Measurements from ENCODE around the gene ABCG4.

The ABCG4 gene

DNA sequence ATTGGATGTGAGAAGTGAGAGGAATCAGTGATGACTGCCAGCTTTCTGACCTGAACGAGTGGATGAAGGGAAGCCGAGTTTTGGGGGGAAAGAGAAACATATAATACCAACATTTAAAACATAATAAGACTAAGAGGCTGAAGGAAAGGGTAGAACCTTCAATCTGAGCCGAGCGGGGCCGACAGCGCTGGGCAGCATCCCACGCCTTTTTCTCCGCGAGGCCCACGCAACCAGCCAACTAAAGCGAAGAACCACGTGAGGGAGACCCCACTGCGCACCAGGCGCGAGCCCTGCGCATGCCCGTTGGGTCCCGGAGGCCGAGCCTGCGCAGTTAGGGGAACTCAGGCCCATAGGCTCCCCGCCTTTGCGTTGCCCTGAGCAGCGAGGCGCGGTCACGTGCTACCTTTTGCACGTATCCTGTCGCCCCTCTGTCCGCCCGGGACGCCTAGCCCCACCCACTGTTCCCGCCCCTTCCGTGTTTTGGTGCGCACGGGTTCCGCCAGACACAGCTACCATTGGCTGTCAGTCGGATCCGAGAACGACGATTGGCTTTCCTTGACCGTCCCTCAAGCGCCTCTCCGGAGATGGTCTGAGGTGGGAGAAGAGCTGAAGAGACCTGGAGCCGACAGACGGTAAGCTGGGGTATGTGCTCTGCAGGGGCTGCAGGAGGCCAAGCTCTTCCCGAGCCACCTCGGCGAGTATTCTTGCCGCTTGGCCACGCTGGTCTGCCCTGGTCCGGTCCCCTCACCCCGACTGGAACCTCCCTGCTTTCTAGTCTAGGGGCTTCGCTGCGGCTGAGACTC, 27.6 kb upstream of the ABCG4 start, which contains the start of gene HINFP:
Gene HINFP, plus strand, starts transcription at position 573 of the 803 bp plus-strand sequence. CDS start 5,365 bp downstream, outside the sequence.
- DNase-seq = peak; percentile 100
- peaks cover 0 to 22% (median 13%) of the 10 kb centered on the region in 4 donors for H3K4me1 ChIP-seq
- H3K27ac ChIP-seq = peak within 1 kb of the TSS; percentile 80 to 84
- peaks cover 0 to 38% (median 20%) of the 10 kb centered on the region in 3 donors for H3K36me3 ChIP-seq
- TF ChIP-seq, protein P1, sequence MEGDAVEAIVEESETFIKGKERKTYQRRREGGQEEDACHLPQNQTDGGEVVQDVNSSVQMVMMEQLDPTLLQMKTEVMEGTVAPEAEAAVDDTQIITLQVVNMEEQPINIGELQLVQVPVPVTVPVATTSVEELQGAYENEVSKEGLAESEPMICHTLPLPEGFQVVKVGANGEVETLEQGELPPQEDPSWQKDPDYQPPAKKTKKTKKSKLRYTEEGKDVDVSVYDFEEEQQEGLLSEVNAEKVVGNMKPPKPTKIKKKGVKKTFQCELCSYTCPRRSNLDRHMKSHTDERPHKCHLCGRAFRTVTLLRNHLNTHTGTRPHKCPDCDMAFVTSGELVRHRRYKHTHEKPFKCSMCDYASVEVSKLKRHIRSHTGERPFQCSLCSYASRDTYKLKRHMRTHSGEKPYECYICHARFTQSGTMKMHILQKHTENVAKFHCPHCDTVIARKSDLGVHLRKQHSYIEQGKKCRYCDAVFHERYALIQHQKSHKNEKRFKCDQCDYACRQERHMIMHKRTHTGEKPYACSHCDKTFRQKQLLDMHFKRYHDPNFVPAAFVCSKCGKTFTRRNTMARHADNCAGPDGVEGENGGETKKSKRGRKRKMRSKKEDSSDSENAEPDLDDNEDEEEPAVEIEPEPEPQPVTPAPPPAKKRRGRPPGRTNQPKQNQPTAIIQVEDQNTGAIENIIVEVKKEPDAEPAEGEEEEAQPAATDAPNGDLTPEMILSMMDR (IDR thresholded peaks at IDR 0.05) = no peak
- peak within 1 kb of the TSS; percentile 85 to 90 for H3K4me3 ChIP-seq
- no peaks in the 10 kb centered on the region for H3K27me3 ChIP-seq
- no peaks in the 10 kb centered on the region for H3K9me3 ChIP-seq
- intact Hi-C loops (cut with DNase I; ENCODE audit: low total_unique reads) = no loop called here

DNA sequence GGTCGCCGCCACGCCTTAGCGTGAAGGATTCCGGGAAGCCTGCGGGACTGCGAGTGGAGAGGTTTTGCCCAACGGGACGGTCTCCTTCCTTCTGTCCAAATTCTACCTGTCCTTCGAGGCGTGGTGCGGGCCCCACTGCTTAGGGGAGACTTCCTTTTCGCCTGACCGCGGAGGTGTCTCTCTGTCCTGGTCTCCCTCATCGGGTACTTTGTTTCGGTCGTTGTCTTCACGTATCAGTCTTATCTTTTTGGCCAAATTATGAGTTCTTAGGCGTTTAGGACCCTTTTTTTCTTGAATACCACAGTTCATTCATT, 27.1 kb upstream of the ABCG4 start:
- Histone ChIP-seq H3K27me3 (no peaks in the 10 kb centered on the region), H3K27ac (peak overlapping the region; percentile 80 to 84), H3K36me3 (peaks cover 0 to 35% (median 20%) of the 10 kb centered on the region in 3 donors), H3K4me1 (peaks cover 0 to 22% (median 15%) of the 10 kb centered on the region in 4 donors), H3K9me3 (no peaks in the 10 kb centered on the region), H3K4me3 (peak overlapping the region; percentile 85 to 90)
- TF ChIP-seq, protein P1 (IDR thresholded peaks at IDR 0.05) = no peak
- DNase-seq = no peak
- intact Hi-C loops (cut with DNase I; ENCODE audit: low total_unique reads) = no loop called here

DNA sequence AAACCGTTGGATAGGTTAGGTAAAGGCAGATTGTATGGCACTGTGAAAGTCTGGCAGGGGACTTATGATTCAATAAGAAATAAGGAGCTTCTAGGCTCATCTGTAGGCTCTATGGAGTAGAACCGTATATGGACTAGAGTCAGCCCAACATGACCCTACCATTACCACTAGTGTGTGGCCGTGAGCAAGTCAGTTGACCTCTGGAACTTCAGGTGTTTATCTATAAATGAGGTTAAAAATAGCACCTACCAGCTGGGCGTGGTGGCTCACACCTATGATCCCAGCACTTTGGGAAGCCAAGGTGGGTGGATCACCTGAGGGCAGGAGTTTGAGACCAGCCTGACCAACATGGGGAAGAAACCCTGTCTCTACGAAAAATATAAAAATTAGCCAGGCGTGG, 23.0 kb upstream of the ABCG4 start:
- intact Hi-C loops (cut with DNase I; ENCODE audit: low total_unique reads) = no loop called here
- no peak for DNase-seq
- no peaks in the 10 kb centered on the region for H3K9me3 ChIP-seq
- H3K4me1 ChIP-seq = peaks cover 0 to 17% (median 14%) of the 10 kb centered on the region in 4 donors
- TF ChIP-seq, protein P1 (IDR thresholded peaks at IDR 0.05) = no peak
- H3K27ac ChIP-seq = no peak overlapping the region
- no peaks in the 10 kb centered on the region for H3K27me3 ChIP-seq
- no peak overlapping the region for H3K4me3 ChIP-seq
- peaks cover 16 to 64% (median 49%) of the 10 kb centered on the region in 3 donors for H3K36me3 ChIP-seq

DNA sequence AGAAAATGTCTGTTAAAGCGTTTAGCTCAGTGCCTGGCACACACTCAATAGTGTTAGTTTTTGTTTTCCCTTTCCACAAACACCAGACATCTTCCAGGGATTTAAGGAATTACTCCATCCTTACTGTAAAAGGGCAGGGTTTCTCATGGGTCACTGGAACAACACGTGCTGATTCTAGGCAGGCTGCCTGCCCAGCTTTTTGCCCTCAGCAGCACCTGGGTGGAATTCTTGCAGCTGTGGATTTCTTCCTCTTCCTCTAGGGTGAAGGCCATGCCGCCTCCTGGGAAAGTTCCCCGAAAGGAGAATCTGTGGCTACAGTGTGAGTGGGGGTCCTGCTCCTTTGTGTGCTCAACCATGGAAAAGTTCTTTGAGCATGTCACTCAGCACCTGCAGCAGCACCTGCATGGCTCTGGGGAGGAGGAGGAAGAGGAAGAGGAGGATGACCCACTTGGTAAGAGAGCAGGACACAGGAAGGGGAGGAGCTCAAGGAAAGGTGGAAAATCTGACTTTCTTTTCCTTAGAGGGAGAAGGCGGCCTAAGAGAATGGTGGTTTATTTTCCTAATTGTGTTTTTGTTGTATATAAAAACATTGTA, 22.1 kb upstream of the ABCG4 start:
- intact Hi-C loops (cut with DNase I; ENCODE audit: low total_unique reads) = no loop called here
- H3K4me3 ChIP-seq = no peak overlapping the region
- TF ChIP-seq, protein P1 (IDR thresholded peaks at IDR 0.05) = no peak
- DNase-seq = no peak
- H3K27ac ChIP-seq = no peak overlapping the region
- H3K36me3 ChIP-seq = peaks cover 26 to 74% (median 59%) of the 10 kb centered on the region in 3 donors
- peaks cover 0 to 17% (median 13%) of the 10 kb centered on the region in 4 donors for H3K4me1 ChIP-seq
- no peaks in the 10 kb centered on the region for H3K27me3 ChIP-seq
- no peaks in the 10 kb centered on the region for H3K9me3 ChIP-seq

DNA sequence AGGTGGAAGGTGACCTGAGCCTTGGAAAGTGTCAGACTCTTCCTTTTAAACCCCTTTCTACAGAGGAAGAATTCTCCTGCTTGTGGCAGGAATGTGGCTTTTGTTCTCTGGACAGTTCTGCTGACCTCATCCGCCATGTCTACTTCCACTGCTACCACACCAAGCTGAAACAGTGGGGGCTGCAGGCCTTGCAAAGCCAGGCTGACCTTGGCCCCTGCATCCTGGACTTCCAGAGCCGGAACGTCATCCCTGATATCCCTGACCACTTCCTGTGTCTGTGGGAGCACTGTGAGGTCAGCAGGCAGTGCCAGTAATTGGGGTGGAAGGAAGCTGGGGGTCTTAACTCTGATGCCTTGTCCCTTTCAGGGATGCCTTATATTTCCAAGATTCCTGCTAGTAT, 18.2 kb upstream of the ABCG4 start:
- no peak overlapping the region for H3K4me3 ChIP-seq
- no peaks in the 10 kb centered on the region for H3K27me3 ChIP-seq
- H3K4me1 ChIP-seq = peaks cover 0 to 7% (median 0%) of the 10 kb centered on the region in 4 donors
- TF ChIP-seq, protein P1 (IDR thresholded peaks at IDR 0.05) = no peak
- H3K27ac ChIP-seq = no peak overlapping the region
- H3K9me3 ChIP-seq = no peaks in the 10 kb centered on the region
- no peak for DNase-seq
- intact Hi-C loops (cut with DNase I; ENCODE audit: low total_unique reads) = no loop called here
- peaks cover 53 to 87% (median 73%) of the 10 kb centered on the region in 3 donors for H3K36me3 ChIP-seq
